Subcutaneous adipose tissue (tissue), 4 donors: ENCODE results near the gene BABAM1. TPM values are rescaled to one million over a fixed set of nuclear protein-coding genes. Genes with fewer than 3 reads are reported as not detected.

Experiments used
- total RNA-seq, 4 donors: library from RNA; depleted of rRNA; stranded (reverse); fragments of >200 nt; gene quantifications; one replicate each; pipeline ENCODE4 v1.1.0, GENCODE V29; 2016
- TF ChIP-seq, protein P1 (sequence below): fragments of 450-650 bp; IDR thresholded peaks from one replicate; pipeline ENCODE4 v1.5.1; 2016; ENCODE audit warnings: low read depth, mild to moderate bottlenecking, control low read depth, antibody characterized with exemption, moderate library complexity

BABAM1 gene
- total RNA-seq, 4 donors from 2014 or later, result 49.6 to 60.6 (median 54.7) TPM

DNA sequence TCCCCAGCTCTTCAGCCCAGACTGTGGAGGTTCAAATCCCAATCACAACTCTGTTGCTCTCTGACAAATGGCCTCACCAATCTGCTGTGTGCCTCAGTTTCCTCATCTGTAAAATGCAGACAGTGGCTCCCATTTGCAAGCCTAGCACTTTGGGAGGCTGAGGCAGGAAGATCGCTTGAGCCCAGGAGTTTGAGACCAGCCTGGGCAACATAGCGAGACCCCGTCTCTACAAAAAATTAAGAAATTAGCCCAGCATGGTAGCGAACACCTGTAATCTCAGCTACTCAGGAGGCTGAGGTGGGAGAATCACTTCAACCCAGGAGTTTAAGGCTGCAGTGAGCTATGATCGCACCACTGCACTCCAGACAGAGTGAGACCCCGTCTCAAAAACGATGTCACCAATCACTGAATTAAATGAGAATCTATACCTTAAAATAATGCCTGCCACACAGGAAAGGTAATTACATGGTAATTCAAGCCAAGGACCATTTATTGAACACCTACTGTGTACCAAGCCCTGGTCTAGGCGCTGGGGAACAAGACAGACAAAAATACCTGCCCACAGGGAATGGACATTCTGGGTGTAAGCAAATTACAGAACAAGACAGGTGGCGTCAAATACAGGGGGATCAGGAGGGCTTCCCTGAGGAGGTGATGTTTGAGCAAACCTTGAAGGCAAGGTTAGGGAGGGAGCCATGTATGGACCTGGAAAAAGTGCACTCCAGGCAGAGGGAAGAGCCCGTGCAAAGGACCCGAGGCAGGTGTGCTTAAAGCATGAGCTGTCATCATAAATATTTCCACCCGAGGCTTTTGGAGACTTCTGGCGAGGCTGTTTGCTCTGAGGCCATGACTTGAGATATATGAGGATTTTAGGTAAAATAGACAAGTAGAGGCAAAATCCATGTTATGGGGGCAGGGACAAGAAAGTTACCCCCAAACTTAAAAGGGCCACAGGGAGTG, 29.2 kb upstream of the BABAM1 start:
- TF ChIP-seq, protein P1, sequence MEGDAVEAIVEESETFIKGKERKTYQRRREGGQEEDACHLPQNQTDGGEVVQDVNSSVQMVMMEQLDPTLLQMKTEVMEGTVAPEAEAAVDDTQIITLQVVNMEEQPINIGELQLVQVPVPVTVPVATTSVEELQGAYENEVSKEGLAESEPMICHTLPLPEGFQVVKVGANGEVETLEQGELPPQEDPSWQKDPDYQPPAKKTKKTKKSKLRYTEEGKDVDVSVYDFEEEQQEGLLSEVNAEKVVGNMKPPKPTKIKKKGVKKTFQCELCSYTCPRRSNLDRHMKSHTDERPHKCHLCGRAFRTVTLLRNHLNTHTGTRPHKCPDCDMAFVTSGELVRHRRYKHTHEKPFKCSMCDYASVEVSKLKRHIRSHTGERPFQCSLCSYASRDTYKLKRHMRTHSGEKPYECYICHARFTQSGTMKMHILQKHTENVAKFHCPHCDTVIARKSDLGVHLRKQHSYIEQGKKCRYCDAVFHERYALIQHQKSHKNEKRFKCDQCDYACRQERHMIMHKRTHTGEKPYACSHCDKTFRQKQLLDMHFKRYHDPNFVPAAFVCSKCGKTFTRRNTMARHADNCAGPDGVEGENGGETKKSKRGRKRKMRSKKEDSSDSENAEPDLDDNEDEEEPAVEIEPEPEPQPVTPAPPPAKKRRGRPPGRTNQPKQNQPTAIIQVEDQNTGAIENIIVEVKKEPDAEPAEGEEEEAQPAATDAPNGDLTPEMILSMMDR, result no peak

GRCh38 chr19:17240062-17240752, 27.0 kb upstream of the BABAM1 start:
- TF ChIP-seq, protein P1, result no peak

GRCh38 chr19:17240826-17241399, 26.3 kb upstream of the BABAM1 start:
- TF ChIP-seq, protein P1, result no peak

DNA sequence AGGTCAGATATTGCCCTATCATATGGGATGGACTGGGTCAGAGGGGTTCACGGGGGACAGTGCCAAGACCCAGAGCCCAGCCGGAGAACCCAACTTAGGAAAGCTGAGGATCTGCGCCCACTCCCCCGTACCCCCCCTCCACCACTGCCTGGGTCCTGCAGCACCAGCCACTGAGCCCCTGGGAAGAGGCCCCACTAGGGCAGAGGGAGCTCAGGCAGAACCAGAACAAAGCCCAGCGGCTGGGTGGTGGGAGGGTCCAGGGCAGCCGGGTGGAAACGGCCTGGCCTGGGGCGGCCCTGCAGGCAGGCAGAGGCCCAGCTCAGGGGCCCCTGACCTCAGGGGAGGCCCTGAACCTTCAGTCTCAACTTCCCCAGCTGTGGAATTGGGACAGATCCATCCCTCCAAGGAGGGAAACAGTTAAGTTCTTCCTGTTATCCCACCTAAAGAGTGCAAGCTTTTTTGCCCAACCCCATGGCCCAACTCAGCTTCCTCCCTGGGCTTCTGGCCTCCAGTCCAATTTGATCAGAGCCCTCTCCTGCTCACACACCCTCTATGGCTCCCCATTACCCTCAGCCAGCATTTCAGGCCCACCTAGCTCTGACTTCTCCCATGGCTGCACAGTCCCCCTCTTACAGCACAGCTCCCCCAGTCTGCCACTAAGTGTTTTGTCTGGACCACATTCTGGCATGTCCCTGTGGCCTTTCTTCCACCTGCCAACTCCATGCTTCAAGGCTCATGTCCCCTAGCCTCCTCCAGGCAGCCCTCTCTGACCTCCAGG, 24.6 kb upstream of the BABAM1 start:
- TF ChIP-seq, protein P1, result no peak

DNA sequence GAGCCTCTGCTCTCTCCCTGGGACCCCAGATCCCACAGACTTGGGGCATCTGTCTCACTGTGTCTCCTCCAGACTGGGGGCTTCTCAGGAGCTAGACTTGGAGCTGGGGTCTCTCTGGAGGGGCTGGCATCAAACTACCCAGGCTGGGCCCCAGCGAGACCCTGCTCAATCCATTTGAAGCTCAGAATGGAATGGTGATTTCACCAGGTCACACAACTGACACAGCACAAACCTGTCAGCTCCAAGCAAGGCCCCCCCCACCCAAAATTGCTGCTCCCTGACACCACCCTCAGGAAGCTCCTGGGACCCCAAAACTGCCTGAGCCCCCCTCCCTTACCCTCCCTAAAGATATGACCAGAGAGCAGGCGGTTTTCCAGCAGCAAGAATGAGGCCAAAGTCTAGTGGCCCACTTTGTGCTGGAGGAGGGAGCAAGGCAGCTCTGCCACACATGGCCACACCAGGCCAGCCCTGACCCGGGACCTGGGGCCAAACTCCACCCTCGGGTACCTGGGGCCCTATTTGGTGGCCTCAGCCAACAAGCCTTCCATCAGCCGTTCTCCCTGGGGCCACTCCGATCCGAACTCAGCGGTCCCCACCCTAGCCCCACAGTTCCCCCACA, 23.9 kb upstream of the BABAM1 start:
- TF ChIP-seq, protein P1, result no peak

GRCh38 chr19:17243830-17244617, 23.2 kb upstream of the BABAM1 start:
- TF ChIP-seq, protein P1, result no peak
